Endothelial cell of umbilical vein (primary cell): ENCODE results near the gene TTLL5.

Source experiments
- CTCF ChIP-seq, 2 donors: IDR thresholded peaks; 1 replicate in 1 of 2; 2 replicates in 1 of 2; pipeline ENCODE4 v1.5.1; 2011; ENCODE audit warnings: low read length in 2 of 2, mild to moderate bottlenecking in 2 of 2, moderate library complexity in 2 of 2, control low read depth in 1 of 2, inconsistent platforms in 1 of 2, low read depth in 1 of 2; ENCODE audit not compliant: insufficient read depth in 1 of 2; ENCODE audit errors: extremely low read depth in 1 of 2
- EZH2 ChIP-seq: IDR thresholded peaks from 2 replicates; pipeline ENCODE4 v1.6.1; 2012; ENCODE audit warnings: borderline replicate concordance, low read depth, mild to moderate bottlenecking, moderate library complexity, low read length, inconsistent platforms; ENCODE audit not compliant: severe bottlenecking
- MAX ChIP-seq: IDR thresholded peaks from 2 replicates; pipeline ENCODE4 v1.6.1; 2011; ENCODE audit not compliant: insufficient read depth, insufficient read length
- POLR2AphosphoS5 ChIP-seq: IDR thresholded peaks from 2 replicates; pipeline ENCODE4 v1.6.1; 2012; ENCODE audit warnings: low read depth, mild to moderate bottlenecking, control low read depth, low read length, moderate library complexity; ENCODE audit not compliant: insufficient read depth

GRCh38 chr14:75783184-75783583, 122.1 kb downstream of the TTLL5 start:
- TF ChIP-seq CTCF (IDR thresholded peaks at IDR 0.05; ENCODE audit: extremely low read depth in 1 of 2, insufficient read depth in 1 of 2, low read depth in 1 of 2, low read length in 2 of 2) (no peak), MAX (no peak), POLR2AphosphoS5 (no peak), EZH2 (no peak)
